Inflammatory macrophage (primary cell): ENCODE measurements around the gene AHNAK2.

Source experiments
- DNase-seq, 2 donors: peaks; one replicate each; pipeline ENCODE4 v3.0.0-alpha.2; 2020 to 2022

AHNAK2 gene

GRCh38 chr14:104985675-104986486 is 7.7 kb upstream of the AHNAK2 start, which contains the start of gene CLBA1:
Gene CLBA1, plus strand, starts transcription at chr14:104985788. Its CDS starts 644 bp downstream, at chr14:104986432.
- peak; percentile 86 to 94 for DNase-seq

GRCh38 chr14:104984056-104984894 is 6.1 kb upstream of the AHNAK2 start:
- DNase-seq, result no peak

- no peak for DNase-seq
Observed at GRCh38 chr14:104983231-104983721, 5.1 kb upstream of the AHNAK2 start.

GRCh38 chr14:104982548-104983230 is 4.5 kb upstream of the AHNAK2 start:
- peak in 1 of 2 donors; percentile 15 for DNase-seq

GRCh38 chr14:104981699-104982541 is 3.7 kb upstream of the AHNAK2 start:
- DNase-seq, result no peak

DNA sequence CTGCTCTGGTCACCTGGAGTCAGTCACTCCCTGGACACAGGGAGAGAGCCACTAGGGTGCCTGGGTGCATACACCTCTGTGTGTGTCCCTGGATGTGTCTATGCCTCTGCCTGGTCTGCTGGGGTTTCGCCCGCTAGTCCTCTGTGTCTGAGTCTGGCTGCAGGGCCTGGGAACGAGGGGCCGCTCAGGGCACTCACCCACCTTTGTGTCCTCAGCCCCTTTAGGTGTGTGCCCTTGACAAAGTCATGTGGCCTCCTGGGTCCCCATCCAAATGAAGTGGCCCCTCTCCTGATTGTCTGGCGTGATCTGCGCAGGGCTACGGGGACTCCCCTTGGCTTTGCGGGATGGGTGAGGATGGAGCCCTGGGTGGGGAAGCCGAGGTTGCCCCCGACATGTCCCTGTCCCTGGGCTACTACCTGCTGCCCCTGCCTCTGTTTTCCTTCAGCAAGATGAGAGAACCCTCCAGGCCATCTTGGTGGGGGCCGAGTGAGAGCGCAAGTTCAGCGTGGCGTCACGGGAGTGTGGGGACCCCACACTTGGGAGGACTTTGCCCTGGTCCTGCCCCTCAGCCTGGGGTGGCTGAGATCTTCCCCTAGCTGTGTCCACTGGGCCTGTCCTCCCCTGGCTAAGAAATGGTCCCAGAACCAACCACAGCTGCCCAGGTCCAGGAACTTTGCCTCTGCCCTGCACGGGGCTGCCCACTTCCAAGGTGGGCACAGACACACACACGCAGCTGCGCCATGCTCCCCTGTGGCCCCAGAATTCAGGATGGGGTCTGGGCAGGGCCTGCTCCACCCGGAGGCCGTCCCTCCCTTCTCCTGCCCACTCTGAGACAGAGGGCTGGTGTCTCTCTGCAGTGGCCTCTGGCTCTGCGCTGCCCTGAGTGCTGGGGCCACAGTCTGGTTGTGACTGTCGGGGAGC is 2.7 kb upstream of the AHNAK2 start:
- DNase-seq, result no peak

DNA sequence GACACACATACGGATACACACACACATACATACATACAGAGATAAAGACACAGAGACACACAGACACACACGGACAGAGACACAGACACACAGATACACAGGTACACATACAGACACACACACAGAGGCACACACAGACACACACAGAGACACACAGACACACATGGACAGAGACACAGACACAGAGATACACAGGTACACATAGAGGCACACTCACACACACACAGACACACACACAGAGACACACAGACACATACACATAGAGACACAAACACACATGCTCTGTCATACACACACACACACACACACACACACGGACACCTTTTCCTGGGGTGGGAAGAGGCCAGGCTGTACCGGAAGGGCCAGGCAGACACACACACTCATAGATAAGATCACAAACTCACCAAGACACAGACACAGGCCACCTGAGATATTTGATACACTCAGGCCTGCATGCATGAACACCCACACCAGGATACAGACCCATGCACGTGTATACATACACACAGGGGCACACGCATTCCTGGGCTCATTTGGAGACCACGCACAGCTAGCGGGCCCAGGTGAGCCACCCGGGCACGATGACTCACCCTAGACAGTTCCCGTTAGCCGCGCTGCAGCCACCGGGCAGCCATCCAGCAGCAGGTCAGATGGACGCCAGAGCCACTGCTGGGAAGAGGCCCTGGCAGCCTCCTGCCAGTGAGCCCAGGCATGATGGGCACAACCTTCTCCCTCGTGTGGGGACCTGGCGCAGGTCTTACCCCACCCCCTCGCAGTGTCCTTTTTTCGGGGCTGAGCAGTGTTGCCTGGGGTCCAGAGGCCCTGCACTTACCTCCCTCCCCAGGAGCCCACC is 1.8 kb upstream of the AHNAK2 start:
- no peak for DNase-seq

DNA sequence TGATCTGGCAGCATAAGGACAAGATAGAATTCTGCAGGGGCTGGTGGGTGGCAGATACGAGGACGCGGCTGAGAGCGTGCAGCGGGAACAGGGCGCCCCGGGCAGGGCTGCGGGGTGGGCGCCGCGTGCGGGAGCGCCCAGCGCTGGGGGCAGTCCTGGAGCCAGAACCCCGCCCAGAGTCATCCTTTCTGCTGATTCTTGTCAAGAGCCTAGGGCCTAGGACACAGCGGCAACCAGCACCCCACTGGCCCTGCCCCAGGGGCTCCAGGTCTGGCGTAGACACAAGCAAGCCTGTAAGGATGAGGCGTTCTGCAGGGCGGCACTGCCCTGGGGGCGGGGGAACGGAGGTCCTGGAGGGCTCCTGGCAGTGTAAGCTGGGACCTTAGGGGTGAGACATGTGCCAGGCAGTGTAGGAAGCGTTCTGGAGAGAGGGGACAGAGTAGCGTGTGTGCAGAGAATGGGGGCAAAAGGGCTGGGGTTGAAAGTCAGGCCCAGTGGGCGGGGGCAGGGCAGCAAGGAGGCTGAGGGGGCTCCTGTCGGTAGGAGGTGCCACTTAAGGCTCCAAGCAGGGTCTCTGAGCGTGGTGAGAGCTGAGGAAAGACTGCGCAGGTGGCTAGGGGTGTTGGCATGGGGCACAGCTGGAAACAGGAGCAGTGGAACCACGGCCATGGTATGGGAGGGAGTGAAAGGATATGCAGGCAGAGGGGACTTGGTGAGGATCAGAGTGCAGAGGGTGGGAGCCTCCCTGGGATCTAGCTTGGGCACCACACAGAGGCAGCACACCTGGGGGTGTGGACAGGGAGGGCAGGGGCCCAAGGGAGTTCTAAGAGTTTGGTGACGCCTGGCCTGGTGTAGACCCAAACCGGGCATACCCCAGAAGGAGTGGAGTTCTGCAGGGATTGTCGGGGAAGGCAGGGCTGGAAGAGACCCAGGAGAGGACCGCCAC is 845 bp upstream of the AHNAK2 start:
- DNase-seq, result no peak

DNA sequence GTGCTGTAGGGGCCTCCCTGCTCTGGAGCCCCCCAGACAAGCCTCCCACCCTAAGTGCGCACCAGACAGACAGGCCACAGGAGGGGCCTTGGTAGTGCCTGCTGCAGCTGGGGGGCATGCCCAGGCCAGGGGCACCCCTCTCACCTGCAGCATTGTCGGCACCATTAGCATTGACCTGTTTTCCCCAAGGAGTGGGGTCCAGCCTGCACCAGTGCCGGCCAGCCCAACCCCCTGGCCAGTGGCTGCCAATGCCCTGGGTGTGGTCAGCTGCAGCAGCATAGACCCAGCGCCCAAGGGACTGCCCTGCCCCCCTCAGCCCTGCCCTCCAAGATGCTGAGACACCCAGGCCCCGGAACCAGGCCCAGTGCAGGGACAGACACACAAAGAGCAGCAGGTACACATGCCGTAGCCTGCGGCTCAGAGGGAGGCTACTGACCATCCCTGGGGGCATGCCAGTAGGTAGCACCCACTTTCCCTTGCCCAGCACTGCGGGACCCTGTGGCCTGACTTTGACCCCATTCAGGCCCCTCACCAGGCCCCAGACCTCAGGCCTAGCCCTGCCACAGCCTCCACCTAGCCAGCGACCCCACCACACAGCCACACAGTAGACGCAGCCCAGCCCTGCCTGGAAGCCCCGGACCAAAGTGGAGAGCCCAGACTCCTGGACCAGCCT is 1.0 kb downstream of the AHNAK2 start:
- DNase-seq, result no peak

- peak; percentile 87 for DNase-seq
Observed at GRCh38 chr14:104976198-104977007, 1.8 kb downstream of the AHNAK2 start.

- peak in 1 of 2 donors; percentile 19 for DNase-seq
Observed at GRCh38 chr14:104975481-104976197, 2.5 kb downstream of the AHNAK2 start.

GRCh38 chr14:104974665-104975390 is 3.3 kb downstream of the AHNAK2 start:
- no peak for DNase-seq

GRCh38 chr14:104974146-104974541 is 4.0 kb downstream of the AHNAK2 start:
- no peak for DNase-seq

GRCh38 chr14:104973385-104974145 is 4.6 kb downstream of the AHNAK2 start:
- no peak for DNase-seq

DNA sequence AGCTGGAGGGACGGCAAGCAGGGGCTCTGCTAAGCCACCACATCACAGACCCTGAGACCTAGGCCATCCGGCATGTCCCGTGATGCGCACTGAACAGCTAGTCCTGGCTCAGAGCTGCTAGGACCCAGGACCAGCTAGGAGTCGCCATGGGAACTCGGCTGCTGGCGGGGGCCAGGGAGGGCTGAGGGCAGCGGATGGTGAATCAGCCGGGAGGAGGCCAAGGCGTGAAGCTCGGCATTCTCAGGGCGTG is 5.1 kb downstream of the AHNAK2 start:
- DNase-seq, result no peak
